Kidney tubule cell (primary cell): ENCODE measurements around the gene TMEM164.

Source experiments
- DNase-seq: peaks from one replicate; pipeline ENCODE4 v3.0.0-alpha.2; 2018; ENCODE audit warnings: low spot score

Gene TMEM164

DNA sequence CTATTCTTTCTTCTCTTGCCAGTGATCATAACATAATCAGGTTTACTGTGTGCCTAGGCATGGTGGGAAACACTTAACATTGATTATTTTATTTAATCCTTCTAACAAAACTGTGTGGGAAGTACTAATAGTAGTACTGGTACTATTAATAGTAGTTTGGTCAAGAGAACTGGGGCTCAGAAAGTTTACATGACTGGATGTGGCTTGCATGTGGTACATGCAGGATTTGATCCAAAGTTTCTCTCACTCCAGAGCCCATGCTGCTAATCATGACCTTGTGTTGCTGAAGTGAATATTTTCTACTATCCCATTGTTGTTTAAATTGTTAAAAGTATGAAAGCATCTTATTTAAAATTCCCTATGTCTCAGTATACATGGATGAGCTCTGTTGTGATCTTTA is 78.4 kb downstream of the TMEM164 start:
- DNase-seq: no peak

DNA sequence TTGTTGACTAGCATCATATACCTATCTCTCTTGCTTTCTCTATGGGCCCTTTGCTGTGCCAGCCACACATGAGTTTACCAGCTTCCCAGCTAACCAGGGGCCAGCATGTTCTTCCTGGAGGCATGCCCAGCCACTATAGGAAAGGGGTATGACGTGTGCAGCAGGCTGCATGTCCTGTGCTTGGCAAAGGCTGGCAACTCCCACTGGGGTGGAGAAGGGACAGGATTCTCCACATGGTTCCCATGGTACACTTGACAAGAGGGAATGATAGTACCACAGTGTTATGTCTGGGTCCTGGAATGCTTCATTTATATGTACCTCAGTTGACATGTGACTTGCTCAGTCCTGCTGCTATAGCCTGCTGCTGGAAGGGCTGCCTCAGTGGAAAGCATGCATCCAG is 78.8 kb downstream of the TMEM164 start:
- no peak for DNase-seq

DNA sequence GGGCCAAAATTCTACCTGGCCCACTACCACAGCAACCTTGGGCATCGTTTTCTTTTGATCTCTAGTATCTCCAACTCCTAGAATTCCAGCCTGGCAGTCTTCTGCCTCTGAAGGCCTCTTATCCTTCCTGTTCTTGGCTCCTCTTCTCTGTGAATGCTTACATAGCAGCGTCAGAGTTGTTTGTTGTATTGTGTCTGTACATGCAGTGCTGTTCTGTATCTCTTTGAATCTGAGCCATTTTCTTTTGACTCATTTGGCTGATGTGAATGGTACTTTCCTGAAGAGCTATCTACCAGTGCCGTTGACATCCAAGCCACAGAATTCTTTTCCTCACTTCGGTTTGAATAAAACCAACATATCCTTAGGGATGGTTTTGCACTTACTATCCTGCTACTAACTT is 79.2 kb downstream of the TMEM164 start:
- DNase-seq: no peak

DNA sequence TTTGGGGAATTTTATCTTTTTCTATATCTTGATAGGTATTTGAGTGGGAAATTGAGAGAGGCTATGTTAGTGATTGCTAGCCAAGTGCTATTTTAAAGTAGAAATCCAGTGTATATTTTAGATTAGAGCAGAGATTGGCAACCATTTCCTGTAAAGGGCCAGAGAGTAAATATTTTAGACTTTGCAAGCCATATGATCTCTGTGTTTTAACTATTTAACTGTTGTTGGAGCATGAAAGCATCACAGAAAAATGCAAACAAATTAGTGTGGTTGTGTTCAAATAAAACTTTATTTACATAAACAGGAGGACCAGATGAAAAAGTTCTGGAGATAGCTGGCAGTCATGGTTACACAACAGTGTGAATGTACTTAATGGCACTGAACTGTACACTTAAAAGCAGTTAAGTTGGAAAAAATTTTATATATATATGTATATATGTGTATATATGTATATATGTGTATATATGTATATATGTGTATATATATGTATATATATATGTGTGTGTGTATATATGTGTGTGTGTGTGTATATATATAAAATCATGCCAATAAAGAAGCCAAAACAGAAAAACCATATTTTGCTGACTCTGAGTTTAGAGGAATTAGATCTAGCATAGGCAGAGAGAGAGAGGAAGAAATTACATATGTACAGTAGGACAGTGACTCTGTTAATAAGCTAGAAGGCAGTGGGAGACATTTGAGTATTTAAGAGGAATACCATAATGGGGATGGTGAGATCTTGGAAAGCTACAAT is 83.4 kb downstream of the TMEM164 start:
- peak; percentile 12 for DNase-seq

GRCh38 chrX:110086916-110087484 is 84.1 kb downstream of the TMEM164 start:
- DNase-seq: peak; percentile 90

- peak; percentile 88 for DNase-seq
Measured at GRCh38 chrX:110087485-110088356, 84.8 kb downstream of the TMEM164 start.

DNA sequence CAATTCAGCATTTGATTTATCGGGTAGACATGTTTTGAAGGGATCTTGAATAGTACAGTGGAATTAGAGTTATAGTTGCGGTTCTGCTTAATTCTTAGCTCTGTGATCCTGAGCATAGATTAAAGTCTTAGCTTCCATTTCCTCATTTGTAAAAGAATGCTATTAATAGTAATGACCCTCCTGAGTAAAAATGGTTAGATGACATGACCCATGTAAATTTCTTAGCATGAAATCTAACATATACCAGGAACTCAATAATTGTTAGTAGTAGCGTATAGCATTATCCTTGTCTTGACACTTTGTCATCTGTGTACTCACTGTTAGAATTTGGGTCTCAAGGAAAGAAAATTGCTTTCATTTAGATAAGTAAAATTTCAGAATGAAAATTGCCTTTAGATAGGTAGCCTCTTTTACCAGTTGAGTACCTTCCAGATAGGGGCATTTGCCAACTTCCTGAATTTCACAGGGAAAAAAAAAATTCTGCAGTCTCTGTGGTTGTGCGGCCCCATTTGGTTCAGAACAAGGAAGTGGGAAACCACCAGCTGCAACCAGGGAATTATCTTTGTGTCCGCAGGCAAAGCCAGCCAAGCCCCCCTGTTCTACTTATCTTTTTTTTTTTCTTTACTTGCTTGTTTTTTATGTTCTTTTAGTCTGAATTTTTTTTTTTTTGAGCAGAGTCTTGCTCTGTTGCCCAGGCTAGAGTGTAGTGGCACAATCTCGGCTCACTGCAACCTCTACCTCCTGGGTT is 86.9 kb downstream of the TMEM164 start:
- DNase-seq: no peak

- no peak for DNase-seq
Measured at GRCh38 chrX:110097920-110098319, 95.0 kb downstream of the TMEM164 start.

- DNase-seq: no peak
Measured at GRCh38 chrX:110103344-110103743, 100.4 kb downstream of the TMEM164 start.

DNA sequence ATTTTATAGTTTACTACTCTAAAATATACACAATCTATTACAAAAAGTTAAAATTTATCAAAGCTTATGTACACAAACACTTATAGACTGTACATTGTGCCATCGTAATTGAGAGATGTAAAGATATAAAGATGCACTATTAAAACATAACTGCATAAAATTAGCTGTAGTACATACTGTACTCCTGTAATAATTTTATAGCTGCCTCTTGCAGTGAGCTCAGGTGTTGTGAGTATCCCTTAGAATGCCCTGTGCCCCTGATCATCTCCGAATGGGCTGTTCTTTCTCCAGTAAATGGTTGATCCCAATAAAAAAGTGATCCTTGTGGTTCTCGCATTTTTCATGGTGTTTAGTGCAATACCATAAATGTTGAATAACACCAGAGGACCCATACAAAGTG is 101.2 kb downstream of the TMEM164 start:
- DNase-seq: no peak

GRCh38 chrX:110108381-110108821 is 105.5 kb downstream of the TMEM164 start:
- DNase-seq: no peak

GRCh38 chrX:110114260-110114776 is 111.4 kb downstream of the TMEM164 start:
- no peak for DNase-seq

GRCh38 chrX:110116066-110116980 is 113.4 kb downstream of the TMEM164 start:
- DNase-seq: no peak

DNA sequence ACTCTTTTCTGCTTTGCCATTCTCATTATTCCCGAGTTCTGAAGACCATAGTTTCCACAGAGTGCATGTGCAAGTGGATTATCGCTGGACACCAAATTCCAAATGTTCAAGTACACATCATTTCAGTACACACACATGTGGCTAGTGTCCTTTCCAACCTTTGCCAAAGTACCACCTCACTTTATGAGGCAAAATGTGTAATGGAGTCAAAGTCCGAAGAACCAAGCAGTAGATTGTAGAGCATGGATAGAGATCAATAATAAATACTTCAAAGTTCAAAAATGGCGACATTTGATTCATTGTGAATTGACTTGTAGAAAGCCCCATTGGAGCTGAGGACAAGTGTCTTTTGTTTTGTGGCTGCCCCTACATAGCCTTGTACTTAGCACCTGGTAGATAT is 115.6 kb downstream of the TMEM164 start:
- DNase-seq: no peak

DNA sequence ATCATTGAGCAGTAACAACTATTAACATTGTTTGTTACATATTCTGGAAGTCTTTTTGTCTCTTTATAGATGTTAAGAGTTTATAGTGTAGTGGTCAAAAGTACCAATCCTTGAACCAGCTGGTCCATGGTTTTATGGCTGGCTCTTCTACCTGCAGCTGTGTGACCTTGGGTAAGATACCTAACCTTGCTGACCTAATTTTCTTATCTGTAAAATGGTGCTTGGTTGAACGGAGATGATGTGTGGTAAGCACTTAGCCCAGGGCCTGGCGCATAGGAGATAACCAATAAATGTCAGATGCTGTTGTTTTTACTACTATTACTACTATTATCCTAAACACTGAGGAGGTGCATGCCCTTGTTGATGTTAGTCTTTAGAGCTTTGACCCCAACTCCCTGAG is 116.6 kb downstream of the TMEM164 start:
- no peak for DNase-seq

GRCh38 chrX:110120025-110120424 is 117.1 kb downstream of the TMEM164 start:
- no peak for DNase-seq

DNA sequence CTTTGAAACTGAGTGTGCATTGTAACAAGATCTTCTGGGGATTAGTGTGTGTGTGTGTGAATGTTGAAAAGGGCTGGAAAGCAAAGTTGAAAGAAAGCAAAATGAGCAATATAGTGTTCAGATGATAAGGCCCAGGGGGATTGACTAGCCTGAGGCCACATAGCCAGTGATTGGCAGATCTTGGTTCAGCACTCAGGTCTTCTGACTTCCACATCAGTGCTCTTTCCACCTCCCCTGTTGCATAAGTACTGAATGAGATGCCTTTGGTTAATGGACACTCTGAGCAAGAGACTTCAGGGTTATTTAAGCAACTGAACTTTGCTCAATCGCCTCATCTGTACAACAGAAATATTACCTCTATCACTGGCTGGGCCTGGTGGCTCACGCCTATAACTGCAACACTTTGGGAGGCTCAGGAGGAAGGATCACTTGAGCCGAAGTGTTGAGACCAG is 120.4 kb downstream of the TMEM164 start:
- DNase-seq: no peak

DNA sequence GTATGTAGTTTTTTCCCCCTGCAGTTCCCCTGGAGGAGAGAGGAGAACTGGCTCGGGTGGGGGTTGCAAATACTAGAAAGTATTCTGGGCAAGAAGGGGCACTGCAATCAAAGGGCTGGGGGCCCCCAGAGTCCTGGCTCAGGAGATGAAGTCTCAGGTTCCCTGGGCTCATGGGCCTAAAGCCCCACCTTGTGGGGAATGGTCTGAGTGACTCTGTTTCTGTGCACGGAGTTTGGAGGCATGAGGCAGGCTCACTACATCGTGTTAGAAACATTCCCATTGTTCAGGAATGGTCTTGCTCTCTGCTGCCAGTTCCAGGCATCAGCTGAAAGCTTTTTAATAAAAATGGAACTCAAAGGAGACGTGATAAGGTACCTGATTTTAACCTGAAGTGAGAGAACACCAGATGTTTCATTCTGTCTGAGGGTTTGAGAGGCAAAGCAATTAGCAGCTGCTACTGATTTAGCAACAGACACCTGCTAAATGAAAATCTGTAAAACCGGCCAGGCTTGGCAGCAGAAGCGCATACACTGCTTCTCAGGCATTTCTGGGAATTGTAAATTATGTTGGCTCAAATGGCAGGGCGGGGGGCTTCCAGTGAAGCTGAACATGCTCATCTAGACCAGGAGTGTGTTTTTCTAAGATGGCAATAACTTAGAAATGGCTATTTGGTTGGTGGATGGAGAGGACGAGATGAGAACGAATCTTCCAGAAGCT is 122.7 kb downstream of the TMEM164 start:
- DNase-seq: no peak

- no peak for DNase-seq
Measured at GRCh38 chrX:110131031-110131430, 128.1 kb downstream of the TMEM164 start.
